GM21381 (cell line): ENCODE results near the gene EEF2KMT.
"Not testable (repeated sequence)": the region's sequence is repeated elsewhere in the genome, so short reads cannot be mapped to it uniquely, and the experiment has no call there.

Experiments used
- ATAC-seq: cut with Tn5 transposase; IDR thresholded peaks from one replicate; pipeline ENCODE4 v1.9.1; 2021; ENCODE audit warnings: mild to moderate bottlenecking, moderate library complexity; ENCODE audit not compliant: unreplicated experiment

Gene EEF2KMT

DNA sequence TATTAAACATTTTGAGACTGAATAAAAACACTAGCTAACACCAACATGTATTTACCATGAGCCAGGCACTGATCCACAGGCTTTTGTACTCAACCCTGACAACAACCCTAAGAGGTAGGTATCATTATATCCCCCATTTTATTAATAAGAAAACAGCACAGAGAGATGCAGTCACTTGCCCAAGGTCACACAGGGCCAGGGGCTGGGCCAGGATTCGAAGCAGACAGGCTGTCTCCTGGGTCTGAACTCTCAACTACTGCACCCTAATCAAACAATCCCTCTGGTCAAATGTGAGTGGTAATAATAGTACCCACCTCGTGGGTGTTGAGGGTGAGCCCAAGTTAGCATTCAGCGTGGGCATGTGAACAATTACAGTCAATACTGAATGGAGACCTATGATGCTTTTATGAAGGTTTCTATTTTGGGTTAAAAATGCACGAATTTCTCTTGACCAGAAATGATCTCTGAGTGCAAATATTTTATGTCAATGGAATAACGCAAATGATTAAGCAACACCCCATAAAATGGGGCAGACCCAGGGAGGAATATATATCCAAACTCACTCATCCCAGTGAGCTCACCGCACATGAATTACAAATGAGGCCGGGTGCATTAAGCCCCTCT lies 1.0 kb downstream of the EEF2KMT start:
- not testable (repeated sequence) for ATAC-seq

DNA sequence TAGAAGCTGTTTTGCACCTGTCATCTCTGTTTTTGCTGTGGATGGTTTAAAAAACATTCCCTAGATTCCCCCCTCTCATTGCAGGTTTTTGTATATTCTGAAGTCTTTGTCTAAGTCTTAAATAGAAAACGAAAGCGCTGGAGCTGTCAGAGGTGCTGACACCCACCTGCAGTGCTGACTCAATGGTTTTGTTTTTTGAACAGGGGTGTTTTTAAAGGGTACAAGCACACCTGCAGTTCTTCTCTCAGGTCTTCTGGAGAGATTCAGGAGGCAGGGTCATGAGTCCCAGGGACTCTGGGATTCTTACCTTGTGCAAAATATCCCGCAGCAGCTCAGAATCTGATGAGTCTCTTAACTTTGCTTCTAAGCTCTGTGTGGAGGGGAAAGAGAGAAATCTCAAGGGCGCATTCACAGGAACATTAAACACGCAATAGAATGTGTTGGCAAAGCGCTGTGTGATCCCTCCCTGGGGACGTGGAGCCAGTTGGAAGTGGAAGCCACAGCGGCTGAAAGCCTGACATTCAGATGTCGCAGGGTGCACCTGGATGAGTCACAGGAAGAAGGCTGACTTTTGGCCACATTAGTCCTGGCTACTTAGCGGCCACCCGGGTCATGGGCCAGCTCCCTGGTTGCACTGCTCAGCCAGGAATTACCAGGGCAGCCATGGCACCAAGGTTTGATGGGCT lies 2.3 kb downstream of the EEF2KMT start:
- ATAC-seq = not testable (repeated sequence)

DNA sequence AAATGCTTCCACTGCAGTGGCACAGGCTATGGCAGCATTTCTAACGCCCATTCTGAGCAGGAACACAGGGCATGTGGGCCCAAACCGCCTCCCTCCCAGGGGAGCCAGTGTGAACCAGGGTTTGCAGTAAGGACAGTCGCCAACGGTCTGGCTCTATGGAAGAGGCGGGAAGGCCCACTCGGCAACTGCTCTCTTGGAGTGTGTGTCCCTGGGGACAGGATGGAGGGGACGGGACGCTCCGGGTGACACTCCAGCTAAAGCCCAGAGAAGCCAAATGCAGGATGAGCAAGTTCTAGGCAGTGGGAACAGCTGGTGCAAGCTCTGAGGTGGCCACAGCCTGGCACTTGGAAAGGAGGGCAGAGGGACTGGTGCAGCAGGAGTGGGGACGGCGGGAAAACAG lies 3.8 kb downstream of the EEF2KMT start:
- ATAC-seq = not testable (repeated sequence)

DNA sequence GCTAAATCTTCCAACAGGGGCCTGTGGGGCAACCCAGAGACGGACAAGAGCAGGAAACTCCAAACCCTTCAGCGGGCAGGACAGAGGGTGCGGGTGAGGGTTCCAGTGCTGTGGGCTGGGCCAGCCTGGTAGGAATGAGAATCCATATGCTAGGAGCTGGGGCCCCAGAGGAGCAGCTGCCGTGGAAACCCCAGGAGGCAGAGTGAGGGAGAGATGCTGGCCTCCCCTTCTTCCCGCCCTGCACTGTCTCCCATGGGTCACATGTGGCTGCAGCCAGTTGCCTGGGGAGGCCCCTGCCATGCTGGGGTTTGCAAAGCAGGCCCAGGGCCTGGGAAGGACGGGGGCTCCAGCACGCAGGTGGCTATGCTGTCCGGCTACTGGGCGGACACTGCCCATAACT lies 4.5 kb downstream of the EEF2KMT start:
- not testable (repeated sequence) for ATAC-seq

DNA sequence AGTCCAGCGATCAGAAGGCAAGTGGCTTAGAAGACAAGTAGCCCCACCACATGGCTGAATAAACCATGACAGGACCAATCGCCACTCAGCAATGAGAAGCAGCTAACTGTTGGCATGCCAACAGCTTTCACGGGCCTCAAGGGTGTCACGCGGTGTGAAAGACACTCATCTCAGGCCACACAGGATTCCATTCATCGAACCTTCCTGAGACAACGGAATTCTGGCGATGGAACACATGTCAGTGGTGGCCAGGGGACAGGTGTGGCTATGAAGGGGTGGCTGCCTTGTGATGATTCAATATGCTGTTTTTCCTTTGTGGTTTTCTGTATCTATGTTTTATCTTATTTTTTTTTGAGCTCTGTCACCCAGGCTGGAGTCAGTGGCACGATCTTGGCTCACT lies 7.0 kb downstream of the EEF2KMT start:
- ATAC-seq = not testable (repeated sequence)

DNA sequence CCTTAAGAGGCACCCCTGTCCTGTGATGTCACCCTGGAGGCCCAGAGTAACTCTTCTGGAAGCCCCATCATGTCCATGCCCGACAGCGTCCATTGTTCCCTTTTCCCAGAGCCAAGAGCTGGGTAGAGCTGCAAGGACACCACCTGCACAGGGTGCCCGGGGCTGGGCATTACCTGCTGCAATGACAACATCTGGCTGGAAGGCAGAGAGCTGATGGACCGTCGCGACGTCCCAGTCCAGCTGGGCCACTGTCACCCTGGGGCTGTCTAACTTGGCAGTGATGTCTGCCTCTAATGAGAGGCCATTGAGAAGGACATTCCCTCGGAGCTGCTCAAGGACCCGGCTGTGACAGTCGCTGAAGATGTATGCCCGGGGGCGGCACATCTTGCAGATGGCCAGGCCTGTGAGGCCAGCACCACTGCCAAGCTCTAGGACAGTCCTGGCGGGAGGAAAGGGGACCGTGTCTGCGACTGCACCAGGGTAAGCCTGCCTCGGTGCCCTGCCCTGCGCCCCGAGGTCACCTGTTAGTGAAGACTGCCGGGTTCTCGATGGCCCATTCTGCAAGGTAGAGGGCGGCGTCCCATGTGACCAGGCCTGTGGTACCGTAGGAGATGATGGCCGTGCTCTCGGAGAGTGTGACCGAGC lies 7.6 kb downstream of the EEF2KMT start:
- not testable (repeated sequence) for ATAC-seq

DNA sequence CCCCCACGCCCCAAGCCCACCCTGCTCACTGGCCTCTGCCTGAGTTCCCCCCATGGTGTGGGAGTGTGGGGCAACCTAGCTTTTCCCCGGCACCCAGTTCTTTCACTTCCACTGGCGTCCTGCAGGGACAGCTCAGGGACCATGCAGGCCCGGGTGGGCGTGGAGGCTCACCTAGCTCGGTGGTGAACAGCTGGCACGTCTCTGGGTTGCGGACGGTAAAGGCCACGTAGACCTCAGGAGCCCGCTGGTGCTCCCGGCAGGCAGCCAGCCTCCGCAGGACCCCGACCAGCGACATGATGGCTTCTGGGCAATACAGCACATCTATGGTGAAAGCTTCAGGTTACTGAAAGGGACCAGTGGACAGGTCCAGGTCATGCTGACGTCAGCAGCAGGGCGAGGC lies 8.7 kb downstream of the EEF2KMT start:
- not testable (repeated sequence) for ATAC-seq

DNA sequence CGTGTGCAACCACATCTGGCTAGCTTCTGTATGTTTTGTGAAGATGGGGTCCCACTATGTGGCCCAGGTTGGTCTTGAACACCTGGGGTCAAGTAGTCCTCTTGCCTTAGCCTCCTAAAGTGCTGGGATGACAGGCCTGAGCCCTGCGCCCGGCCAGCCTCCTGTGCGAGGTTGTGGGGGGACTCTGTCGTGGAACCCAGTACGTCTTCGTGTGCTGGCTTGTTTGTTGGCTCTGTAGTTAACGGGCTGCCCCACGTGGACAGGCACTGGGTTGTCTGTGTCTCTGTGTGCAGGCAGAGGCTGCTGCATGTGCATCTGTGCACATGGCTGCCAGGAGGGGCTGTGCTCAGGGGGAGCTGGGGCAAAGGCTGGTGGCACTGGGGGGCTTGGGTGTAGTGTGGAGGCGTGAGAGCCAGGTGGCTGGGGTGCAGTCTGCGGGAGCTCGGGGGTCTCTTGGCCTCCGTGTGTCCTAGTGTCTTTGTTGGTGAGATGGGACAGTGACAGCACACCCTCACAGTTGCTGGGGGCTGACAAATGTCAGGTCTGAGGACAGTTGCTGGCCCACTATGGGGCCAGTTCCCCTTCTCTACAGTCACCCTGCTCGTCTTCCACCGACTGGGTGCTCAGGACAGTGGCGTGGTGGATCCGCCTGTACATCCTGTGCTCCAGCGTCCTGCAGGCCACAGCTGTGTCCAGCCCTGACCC lies 9.4 kb downstream of the EEF2KMT start:
- not testable (repeated sequence) for ATAC-seq

DNA sequence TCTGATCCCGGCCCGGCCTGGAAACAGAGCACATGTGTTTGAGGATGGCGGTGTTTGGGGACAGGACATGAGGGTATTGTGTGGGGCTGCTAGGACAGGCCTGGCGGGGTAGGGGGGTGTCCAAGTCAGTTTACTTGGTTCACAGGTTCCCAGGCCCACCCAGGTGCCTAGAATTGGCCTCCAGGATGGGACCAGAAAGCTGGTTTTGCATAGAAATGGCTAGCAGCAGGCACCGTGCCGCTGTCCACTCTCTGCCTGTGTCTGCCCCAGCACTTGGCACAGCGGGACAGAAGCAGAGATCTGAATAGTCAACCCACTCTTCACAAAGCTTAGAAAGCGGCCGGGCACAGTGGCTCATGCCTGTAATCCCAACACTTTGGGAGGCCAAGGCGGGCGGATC lies 11.9 kb downstream of the EEF2KMT start:
- ATAC-seq = not testable (repeated sequence)

DNA sequence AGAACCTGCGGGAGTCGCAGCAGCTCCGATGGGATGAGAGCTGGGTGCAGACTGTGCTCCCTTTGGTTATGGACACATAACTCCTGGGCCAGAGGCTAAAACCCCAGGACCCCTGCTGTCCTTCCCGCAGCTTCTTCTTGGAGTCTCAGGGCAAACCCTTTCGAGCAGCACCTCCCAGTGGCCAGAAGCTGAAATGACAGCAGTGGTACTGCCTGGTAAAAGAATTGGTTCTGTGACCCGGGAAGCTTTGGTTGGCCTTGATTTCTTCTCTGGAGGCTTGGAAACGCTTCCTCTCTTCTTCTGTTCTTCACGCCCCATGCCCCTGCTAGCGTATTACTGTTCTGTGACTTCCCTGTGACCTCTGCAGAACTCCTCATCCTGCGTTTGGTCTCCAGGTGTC lies 12.8 kb downstream of the EEF2KMT start:
- ATAC-seq = not testable (repeated sequence)

DNA sequence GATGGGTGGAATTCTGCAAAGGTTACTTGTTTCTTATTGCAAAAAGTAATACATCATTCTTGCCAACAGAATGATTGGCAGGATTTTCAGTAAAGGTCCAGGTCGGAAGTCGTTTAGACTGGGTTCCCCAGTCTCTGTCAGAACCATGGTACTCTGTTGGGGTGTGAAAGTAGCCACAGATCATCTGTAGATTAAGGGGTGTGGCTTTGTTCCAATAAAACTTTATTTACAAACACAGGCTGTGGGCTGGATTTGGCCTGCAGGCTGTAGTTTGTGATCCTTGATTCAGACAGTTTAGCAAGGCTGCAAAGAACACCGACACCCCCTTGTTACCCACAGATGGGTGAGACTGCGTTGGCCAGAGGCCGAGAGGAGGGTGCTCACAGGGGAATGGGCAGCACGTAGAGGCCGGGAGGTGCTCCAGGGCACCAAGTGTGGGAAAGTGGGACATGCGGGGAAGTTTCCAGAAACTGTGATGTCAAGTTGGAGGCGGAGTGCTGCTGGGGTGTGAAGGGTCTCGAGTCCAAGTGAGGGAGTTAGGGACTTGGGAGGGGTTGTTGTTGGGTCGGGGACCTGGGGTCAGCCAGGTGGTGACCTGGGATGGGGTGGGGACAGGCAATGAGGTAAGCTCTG lies 13.4 kb downstream of the EEF2KMT start:
- not testable (repeated sequence) for ATAC-seq

DNA sequence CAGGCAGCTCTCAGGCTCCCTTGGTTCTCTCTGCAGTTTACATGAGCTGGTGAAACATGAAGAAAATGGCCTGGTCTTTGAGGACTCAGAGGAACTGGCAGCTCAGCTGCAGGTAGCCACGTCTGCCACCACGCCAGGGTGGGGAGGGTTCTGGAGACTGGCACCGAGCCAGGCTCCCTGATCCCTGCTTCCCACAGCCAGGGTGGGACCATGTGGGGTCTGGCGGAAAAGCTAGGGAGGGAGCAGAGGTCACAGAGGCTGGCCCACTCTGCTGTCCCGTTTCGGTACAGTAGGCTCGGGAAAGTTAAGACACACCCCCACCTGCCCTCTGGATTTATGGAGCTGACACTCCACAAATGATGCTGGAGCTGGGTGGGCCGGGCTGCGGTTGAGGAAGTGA lies 13.9 kb downstream of the EEF2KMT start:
- not testable (repeated sequence) for ATAC-seq

DNA sequence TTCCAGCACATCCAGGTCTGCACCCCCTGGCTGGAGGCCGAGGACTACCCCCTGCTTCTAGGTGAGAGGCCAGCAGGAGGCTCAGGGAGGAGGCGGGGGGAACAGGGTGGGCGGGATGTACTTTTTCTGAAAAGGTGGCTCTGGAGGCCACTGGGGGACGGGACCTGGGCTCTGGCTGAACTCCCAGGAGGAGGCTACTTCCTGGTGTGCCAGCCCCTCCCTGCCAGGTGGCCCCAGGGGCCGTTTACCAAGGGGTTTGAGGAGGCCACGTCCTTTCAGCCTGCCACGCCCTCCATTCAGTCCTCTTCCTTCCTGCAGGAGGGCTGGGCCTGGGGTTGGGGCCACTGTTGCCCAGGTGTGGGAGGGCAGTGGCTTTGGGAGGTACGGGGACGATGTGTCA lies 16.6 kb downstream of the EEF2KMT start:
- ATAC-seq = not testable (repeated sequence)

DNA sequence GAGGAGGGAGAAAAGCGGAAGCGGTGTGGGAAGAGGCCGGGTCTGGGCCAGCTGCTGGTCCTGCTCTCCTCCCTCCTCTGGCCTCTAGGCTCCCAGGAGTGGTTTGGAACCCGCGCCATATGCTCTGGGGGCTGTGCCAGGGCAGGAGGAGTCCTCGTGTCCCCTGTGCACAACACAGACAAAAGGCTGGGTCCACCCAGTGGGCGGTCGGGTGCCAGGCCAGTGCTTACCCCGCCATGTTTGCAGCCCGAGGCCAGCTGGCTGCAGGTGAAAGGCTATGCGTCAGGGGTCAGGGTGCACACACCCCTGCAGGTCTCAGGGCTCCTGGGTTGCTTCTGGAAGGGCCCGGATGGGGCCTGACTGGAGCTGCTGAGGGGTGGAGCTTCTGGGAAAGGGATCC lies 17.1 kb downstream of the EEF2KMT start:
- ATAC-seq = not testable (repeated sequence)

DNA sequence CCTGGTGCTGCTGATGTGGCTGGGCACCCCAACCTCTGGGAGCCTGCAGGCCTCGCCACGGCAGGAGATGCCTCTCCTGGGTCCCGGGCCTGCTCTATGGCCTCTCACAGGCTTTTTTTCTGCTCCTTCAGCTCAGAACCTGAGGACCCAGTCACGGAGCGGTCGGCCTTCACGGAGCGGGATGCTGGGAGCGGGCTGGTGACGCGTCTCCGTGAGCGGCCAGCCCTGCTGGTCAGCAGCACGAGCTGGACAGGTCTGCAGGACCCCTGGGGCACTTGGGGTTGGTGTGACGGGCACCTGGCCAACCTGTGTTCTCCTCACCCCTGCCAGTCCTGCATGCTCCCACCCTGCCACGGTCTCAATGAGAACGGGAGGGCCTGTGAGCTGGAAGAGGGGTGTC lies 19.0 kb downstream of the EEF2KMT start:
- ATAC-seq = no peak

DNA sequence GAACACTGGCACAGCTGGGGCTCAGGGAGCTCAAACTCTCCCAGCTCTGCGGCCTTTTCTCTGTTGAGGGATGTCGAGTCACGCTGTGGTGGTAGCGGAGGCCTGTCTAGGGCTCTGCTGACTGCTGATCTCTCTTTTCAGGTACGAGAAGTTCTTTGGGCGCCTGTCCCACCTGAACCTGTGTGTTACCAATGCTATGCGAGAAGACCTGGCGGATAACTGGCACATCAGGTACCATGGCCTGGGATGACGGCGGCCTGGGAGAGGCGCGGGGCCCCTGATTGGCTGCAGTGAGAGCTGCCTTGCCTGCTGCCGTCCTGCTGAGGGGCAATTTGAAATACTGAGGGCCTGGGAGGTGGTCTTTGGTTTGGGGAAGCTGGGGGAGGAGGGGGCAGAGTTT lies 20.3 kb downstream of the EEF2KMT start:
- ATAC-seq = no peak

DNA sequence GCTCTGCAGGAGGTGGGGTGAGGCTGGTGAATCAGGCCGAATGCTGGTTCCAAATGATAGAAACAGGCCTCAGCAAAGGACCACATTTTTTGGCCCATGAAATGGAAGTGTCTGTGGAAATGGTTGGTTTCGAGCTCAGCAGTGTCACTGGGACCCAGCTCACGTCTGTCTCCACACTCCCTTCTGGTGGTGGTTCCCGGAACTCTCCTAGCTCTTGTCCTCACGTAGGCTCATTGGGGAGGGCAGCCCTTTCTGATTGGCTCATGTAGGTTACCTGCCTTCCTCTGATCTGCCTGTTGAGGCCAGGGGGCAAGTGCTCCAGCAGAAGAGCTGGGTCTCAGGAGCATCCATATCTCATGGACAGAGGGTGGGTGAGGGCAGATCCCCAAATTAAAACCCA lies 22.0 kb downstream of the EEF2KMT start:
- ATAC-seq = no peak

DNA sequence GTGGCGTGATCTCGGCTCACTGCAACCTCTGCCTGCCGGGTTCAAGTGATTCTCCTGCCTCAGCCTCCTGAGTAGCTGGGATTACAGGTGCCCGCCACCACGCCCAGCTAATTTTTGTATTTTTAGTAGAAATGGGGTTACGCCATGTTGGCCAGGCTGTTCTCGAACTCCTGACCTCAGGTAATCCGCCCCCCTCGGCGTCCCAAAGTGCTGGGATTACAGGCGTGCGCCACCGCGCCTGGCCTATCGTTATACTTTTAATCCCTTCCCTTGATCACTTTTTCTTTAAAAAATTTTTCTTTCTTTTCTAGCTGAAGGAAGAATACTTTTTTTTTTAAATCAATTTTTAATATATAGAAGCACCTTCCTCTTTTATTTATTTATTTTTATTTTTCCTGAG lies 23.8 kb downstream of the EEF2KMT start:
- ATAC-seq = not testable (repeated sequence)

DNA sequence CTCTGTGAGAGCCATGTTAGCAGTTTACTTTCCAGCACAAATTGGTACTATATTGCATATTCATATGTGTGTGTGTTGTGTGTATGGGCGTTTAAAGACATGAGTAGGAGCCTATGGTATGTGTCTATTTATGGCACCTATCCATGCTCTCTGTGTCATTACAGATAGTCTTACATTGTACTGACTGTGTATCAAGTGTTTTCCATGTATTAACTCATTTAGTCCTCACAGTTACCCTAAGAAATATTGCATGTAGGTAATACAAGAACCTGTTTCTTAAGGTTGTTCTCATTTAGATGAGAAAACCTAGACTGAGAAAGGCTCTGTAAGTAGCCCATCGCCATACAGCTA lies 24.3 kb downstream of the EEF2KMT start:
- ATAC-seq = no peak

DNA sequence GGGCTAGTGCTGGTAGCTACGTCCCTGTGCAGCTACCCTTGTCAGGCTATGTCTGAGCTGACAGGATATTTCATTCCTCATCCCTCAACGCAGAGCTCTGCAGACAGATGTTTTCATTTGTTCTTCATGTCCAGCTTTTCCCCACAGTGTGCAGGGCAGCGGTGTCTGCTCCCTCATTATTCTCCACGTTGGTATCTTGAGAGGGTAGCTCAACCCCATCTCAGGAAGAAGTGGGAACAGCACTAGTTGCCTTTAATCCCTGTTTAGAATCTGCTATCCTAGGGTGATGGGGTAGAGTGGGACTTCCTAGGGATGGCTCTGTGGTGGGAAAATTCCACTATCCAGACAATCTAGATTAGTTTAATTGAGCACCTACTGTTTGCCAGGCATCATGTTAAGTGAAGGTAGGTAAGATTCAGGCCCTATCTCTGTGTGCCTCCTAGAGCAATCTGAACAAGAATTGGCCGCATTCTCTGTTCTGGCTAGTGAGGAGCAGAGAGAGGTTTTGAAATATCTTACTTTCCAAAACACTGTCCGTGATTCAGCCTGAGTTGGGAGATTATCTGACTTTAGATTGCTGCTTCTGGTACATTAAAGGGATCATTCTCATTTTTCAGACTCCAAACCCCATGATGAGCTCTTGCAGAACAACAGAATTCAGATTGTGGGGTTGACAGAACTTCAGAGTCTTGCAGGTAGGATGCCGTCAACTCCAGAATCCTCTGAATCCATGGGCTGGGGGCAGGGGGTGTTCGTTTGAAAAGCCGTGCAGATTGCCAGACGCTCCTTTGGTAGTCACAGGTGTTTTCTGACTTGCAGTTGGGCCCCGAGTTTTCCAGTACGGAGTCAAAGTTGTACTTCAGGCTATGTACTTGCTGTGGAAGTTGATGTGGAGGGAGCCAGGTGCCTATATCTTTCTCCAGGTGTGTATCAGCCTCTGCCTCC lies 25.0 kb downstream of the EEF2KMT start:
- no peak for ATAC-seq
